H1 (cell line): Measurements from ENCODE around the gene MID1. TPM values are rescaled to one million over a fixed set of nuclear protein-coding genes. Genes with fewer than 3 reads are reported as not detected.

ENCODE experiments used
- CTCF ChIA-PET: fragments of 300-600 bp; sonication (Branson Sonifier 250); formaldehyde crosslinking; loops from one replicate; lab custom pipeline; 2021; ENCODE audit not compliant: partially characterized antibody; lab: Charles Lee
- POLR2A ChIA-PET: fragments of 300-600 bp; sonication (Branson Sonifier 250); formaldehyde crosslinking; loops from one replicate; lab custom pipeline; 2021; ENCODE audit warnings: inconsistent platforms; ENCODE audit not compliant: partially characterized antibody; lab: Charles Lee
- DNase-seq, 2 experiments: peaks; one replicate each; pipeline versions ENCODE4 v3.0.0 to v3.0.0-alpha.2; 2010 to 2022; ENCODE audit warnings: low spot score in 2 of 2, low read depth in 1 of 2, mixed read lengths in 1 of 2
- FAIRE-seq: peaks from 2 replicates; lab custom pipeline; 2011; peaks lifted over from hg19 to GRCh38; lab: Jason Lieb, UNC
- H2AFZ ChIP-seq: 2 replicates; pipeline ENCODE4 v1.8.1; 2012; ENCODE audit warnings: low read length, inconsistent platforms
- H2AK5ac ChIP-seq: 2 replicates; pipeline ENCODE4 v1.6.1; 2013; ENCODE audit warnings: low read depth, low read length
- H2BK120ac ChIP-seq: replicated peaks from 2 replicates; pipeline ENCODE3; 2013; ENCODE audit warnings: low read depth, low read length, inconsistent platforms
- H2BK12ac ChIP-seq: 2 replicates; pipeline ENCODE4 v1.6.1; 2013; ENCODE audit warnings: low read depth, low read length
- H2BK15ac ChIP-seq: 2 replicates; pipeline ENCODE4 v1.6.1; 2013; ENCODE audit warnings: low read length
- H2BK20ac ChIP-seq: 2 replicates; pipeline ENCODE4 v1.6.1; 2013; ENCODE audit warnings: low read length
- H2BK5ac ChIP-seq: 2 replicates; pipeline ENCODE4 v1.6.1; 2013; ENCODE audit warnings: low read depth, low read length
- H3K14ac ChIP-seq: 2 replicates; pipeline ENCODE4 v1.6.1; 2013; ENCODE audit warnings: inconsistent platforms; ENCODE audit not compliant: insufficient read length
- H3K18ac ChIP-seq: 2 replicates; pipeline ENCODE4 v1.6.1; 2013; ENCODE audit warnings: low read length; ENCODE audit errors: extremely low read depth
- H3K23ac ChIP-seq: 2 replicates; pipeline ENCODE4 v1.6.1; 2013; ENCODE audit warnings: inconsistent platforms; ENCODE audit not compliant: insufficient read length
- H3K23me2 ChIP-seq: 2 replicates; pipeline ENCODE4 v1.6.1; 2013; ENCODE audit warnings: low read depth, low read length
- H3K27ac ChIP-seq: 2 replicates; pipeline ENCODE4 v1.6.1; 2011; ENCODE audit warnings: low read depth, low read length, inconsistent platforms
- H3K27me3 ChIP-seq, 4 experiments: replicated peaks in 1 of 4; 1 replicate in 1 of 4; 2 replicates in 3 of 4; pipeline versions ENCODE4 v1.6.1 to v1.8.1; 2011 to 2013; ENCODE audit warnings: low read length in 3 of 4, mild to moderate bottlenecking in 3 of 4, inconsistent platforms in 2 of 4, mixed read lengths in 2 of 4, moderate library complexity in 1 of 4; ENCODE audit not compliant: control insufficient read depth in 3 of 4, insufficient read depth in 3 of 4; ENCODE audit errors: extremely low read depth in 1 of 4
- H3K36me3 ChIP-seq, 4 experiments: 2 replicates each; pipeline versions ENCODE4 v1.6.1 to v1.8.1; 2011 to 2013; ENCODE audit warnings: mild to moderate bottlenecking in 4 of 4, low read length in 3 of 4, moderate library complexity in 2 of 4, control low read depth in 1 of 4, inconsistent platforms in 1 of 4; ENCODE audit not compliant: insufficient read depth in 4 of 4, control insufficient read depth in 2 of 4
- H3K4ac ChIP-seq: replicated peaks from 2 replicates; pipeline ENCODE3; 2013; ENCODE audit warnings: low read length, low read depth, mixed read lengths, inconsistent platforms; ENCODE audit not compliant: insufficient read length
- H3K4me1 ChIP-seq, 4 experiments: replicated peaks in 1 of 4; 1 replicate in 1 of 4; 2 replicates in 3 of 4; pipeline versions ENCODE4 v1.6.1 to v1.8.1; 2011 to 2013; ENCODE audit warnings: low read length in 3 of 4, inconsistent platforms in 2 of 4, mixed read lengths in 1 of 4; ENCODE audit not compliant: insufficient read depth in 4 of 4, control insufficient read depth in 3 of 4
- H3K4me2 ChIP-seq, 2 experiments: 2 replicates each; pipeline versions ENCODE4 v1.6.1 to v1.8.1; 2011 to 2013; ENCODE audit warnings: low read depth in 2 of 2, low read length in 2 of 2, control low read depth in 1 of 2, inconsistent platforms in 1 of 2, mild to moderate bottlenecking in 1 of 2; ENCODE audit not compliant: insufficient read depth in 1 of 2
- H3K4me3 ChIP-seq, 4 experiments: fragments of 200-600, 300-600 bp in 1 of 4; sonication (generic), shearing (Covaris generic), sonication (Bioruptor Twin) in 1 of 4; 2 replicates each; pipeline versions ENCODE4 v1.5.1 to v1.8.1; 2011 to 2016; ENCODE audit warnings: low read length in 4 of 4, low read depth in 3 of 4, control low read depth in 2 of 4, inconsistent platforms in 2 of 4, mild to moderate bottlenecking in 2 of 4, mixed read lengths in 1 of 4, moderate library complexity in 1 of 4; ENCODE audit not compliant: insufficient read depth in 2 of 4; ENCODE audit errors: extremely low read depth in 1 of 4
- H3K56ac ChIP-seq: replicated peaks from 2 replicates; pipeline ENCODE3; 2013; ENCODE audit warnings: low read depth, mild to moderate bottlenecking, mixed read lengths, low read length, inconsistent platforms; ENCODE audit not compliant: insufficient read length
- H3K79me1 ChIP-seq: 2 replicates; pipeline ENCODE4 v1.6.1; 2013; ENCODE audit warnings: low read depth, low read length, control low read depth
- H3K79me2 ChIP-seq, 2 experiments: 2 replicates each; pipeline versions ENCODE4 v1.6.1 to v1.8.1; 2012 to 2013; ENCODE audit warnings: low read length in 2 of 2, mild to moderate bottlenecking in 2 of 2, inconsistent platforms in 1 of 2; ENCODE audit not compliant: insufficient read depth in 2 of 2, control insufficient read depth in 1 of 2
- H3K9ac ChIP-seq, 4 experiments: replicated peaks in 1 of 4; 1 replicate in 1 of 4; 2 replicates in 3 of 4; pipeline versions ENCODE4 v1.6.1 to v1.8.1; 2011 to 2013; ENCODE audit warnings: low read depth in 3 of 4, low read length in 3 of 4, control low read depth in 2 of 4, mild to moderate bottlenecking in 2 of 4, moderate library complexity in 2 of 4, inconsistent platforms in 1 of 4; ENCODE audit errors: extremely low read depth in 1 of 4
- H3K9me3 ChIP-seq, 2 experiments: 2 replicates each; pipeline versions ENCODE4 v1.6.1 to v1.8.1; 2012 to 2013; ENCODE audit warnings: mild to moderate bottlenecking in 2 of 2, moderate library complexity in 2 of 2, control low read depth in 1 of 2, inconsistent platforms in 1 of 2, low read depth in 1 of 2, low read length in 1 of 2, mixed read lengths in 1 of 2; ENCODE audit not compliant: insufficient read depth in 2 of 2
- H4K20me1 ChIP-seq, 2 experiments: replicated peaks in 1 of 2; 2 replicates each; pipeline versions ENCODE3 to v1.8.1; 2011 to 2013; ENCODE audit warnings: inconsistent platforms in 2 of 2, low read length in 2 of 2, mild to moderate bottlenecking in 1 of 2; ENCODE audit not compliant: insufficient read depth in 2 of 2, control insufficient read depth in 1 of 2
- H4K5ac ChIP-seq: 2 replicates; pipeline ENCODE4 v1.6.1; 2013; ENCODE audit warnings: low read length, low read depth, mixed read lengths, inconsistent platforms; ENCODE audit not compliant: insufficient read length
- H4K8ac ChIP-seq: 2 replicates; pipeline ENCODE4 v1.8.0; 2013; ENCODE audit warnings: mild to moderate bottlenecking, moderate library complexity, low read length, inconsistent platforms; ENCODE audit not compliant: insufficient read depth; ENCODE audit errors: extremely low read depth
- H4K91ac ChIP-seq: replicated peaks from 2 replicates; pipeline ENCODE3; 2013; ENCODE audit warnings: low read length, mixed read lengths, inconsistent platforms; ENCODE audit not compliant: insufficient read length
- CHD2 ChIP-seq: IDR thresholded peaks from 2 replicates; pipeline ENCODE4 v1.6.1; 2012; ENCODE audit warnings: low read length, improper control_type of control experiment
- HDAC2 ChIP-seq, 2 experiments: fragments of 300-600 bp in 1 of 2; sonication (generic) in 1 of 2; IDR thresholded peaks; 2 replicates each; pipeline ENCODE4 v1.6.1; 2011 to 2012; ENCODE audit warnings: low read depth in 2 of 2, low read length in 2 of 2, mild to moderate bottlenecking in 2 of 2, moderate library complexity in 2 of 2, borderline replicate concordance in 1 of 2, inconsistent platforms in 1 of 2
- RAD21 ChIP-seq, 2 experiments: IDR thresholded peaks in 1 of 2; conservative IDR thresholded peaks in 1 of 2; 2 replicates each; pipeline ENCODE4 v1.6.1; 2011; ENCODE audit warnings: low read depth in 2 of 2, low read length in 2 of 2, improper control_type of control experiment in 1 of 2, inconsistent platforms in 1 of 2, mild to moderate bottlenecking in 1 of 2, moderate library complexity in 1 of 2
- SIX5 ChIP-seq: IDR thresholded peaks from 2 replicates; pipeline ENCODE4 v1.6.1; 2011; ENCODE audit warnings: mild to moderate bottlenecking, low read depth, low read length
- SP4 ChIP-seq: IDR thresholded peaks from 2 replicates; pipeline ENCODE4 v1.6.1; 2012; ENCODE audit warnings: low read length, inconsistent platforms
- USF2 ChIP-seq: IDR thresholded peaks from 2 replicates; pipeline ENCODE4 v1.6.1; 2011; ENCODE audit warnings: low read length, improper control_type of control experiment
- YY1 ChIP-seq: IDR thresholded peaks from 2 replicates; pipeline ENCODE4 v1.6.1; 2011; ENCODE audit warnings: low read depth, mild to moderate bottlenecking, low read length
- polyA plus RNA-seq, 7 experiments: library from polyadenylated mRNA; depleted of rRNA in 3 of 7; stranded (reverse) in 5 of 7; unstranded in 2 of 7; fragments of >200 nt in 5 of 7; fragments of 200-250 nt in 2 of 7; gene quantifications; 1 replicate in 5 of 7; 2 replicates in 1 of 7; 4 replicates in 1 of 7; pipeline versions ENCODE4 v1.2.1 to v1.2.3, GENCODE V29; 2011 to 2013; ENCODE audit warnings: missing spikeins in 2 of 7, mixed read lengths in 2 of 7
- total RNA-seq: library from RNA; stranded (reverse); fragmentation: NEBNext Ultra II Directional; extraction: Animal tissue kit (Norgen Biotek cat#: 25700); gene quantifications from 2 replicates; pipeline ENCODE4 v1.2.1, GENCODE V29; 2021
- TF ChIP-seq, protein P1 (sequence below): IDR thresholded peaks from 2 replicates; pipeline ENCODE4 v1.6.1; 2012; ENCODE audit warnings: inconsistent platforms

MID1 gene
- total and polyA plus RNA-seq, 2 of the 8 experiments (the other 6 are each of a cell fraction or from before 2014, with no cell fraction given): 12.9 to 54.3 TPM

GRCh38 chrX:10470009-10470408 lies 150.4 kb downstream of the MID1 start:
- no peak overlapping the region for H3K9ac ChIP-seq
- H4K91ac ChIP-seq: no peak overlapping the region

More at GRCh38 chrX:10470009-10470408, 150.4 kb downstream of the MID1 start:
- no peak overlapping the region for H3K14ac ChIP-seq
- no peak overlapping the region for H2AK5ac ChIP-seq
- H3K23me2 ChIP-seq: no peaks in the 10 kb centered on the region; the same call in 1 of the 2 replicates
- no peak overlapping the region for H2AFZ ChIP-seq
- DNase-seq (no peak), FAIRE-seq (no peak)
- H3K4ac ChIP-seq: no peak overlapping the region
- H3K27ac ChIP-seq: no peak overlapping the region
- no peak overlapping the region for H2BK120ac ChIP-seq
- no peaks in the 10 kb centered on the region for H3K9me3 ChIP-seq
- H3K56ac ChIP-seq: no peak overlapping the region
- H3K79me2 ChIP-seq: no peaks in the 10 kb centered on the region
- no peak overlapping the region for H3K23ac ChIP-seq
- H3K27me3 ChIP-seq: no peaks in the 10 kb centered on the region
- no peak overlapping the region for H4K5ac ChIP-seq
- H3K4me1 ChIP-seq: 0 out of 7 replicates have a peak, but pooled peaks cover 0 to 3% (median 0%) of the 10 kb centered on the region in 4 experiments
- no peak overlapping the region for H3K18ac ChIP-seq
- H3K79me1 ChIP-seq: no peaks in the 10 kb centered on the region
- H3K36me3 ChIP-seq: peaks cover 0 to 26% (median 10%) of the 10 kb centered on the region in 4 experiments; a peak in 6 of 8 replicates
- no peak overlapping the region for H2BK12ac ChIP-seq
- no peak overlapping the region for H2BK5ac ChIP-seq
- H3K4me3 ChIP-seq: no peak overlapping the region
- POLR2A ChIA-PET: no interaction called here
- H2BK15ac ChIP-seq: no peak overlapping the region
- no peak overlapping the region for H3K4me2 ChIP-seq
- CTCF ChIA-PET: no interaction called here
- no peak overlapping the region for H2BK20ac ChIP-seq
- H4K8ac ChIP-seq: no peak overlapping the region
- no peaks in the 10 kb centered on the region for H4K20me1 ChIP-seq
- TF ChIP-seq SIX5: no peak
- no peak for TF ChIP-seq HDAC2 (IDR thresholded peaks at IDR 0.05; ENCODE audit: borderline replicate concordance in 1 of 2, low read depth in 2 of 2, low read length in 2 of 2)
- TF ChIP-seq YY1: no peak
- no peak for TF ChIP-seq USF2
- TF ChIP-seq SP4: no peak
- no peak for TF ChIP-seq RAD21 (IDR thresholded peaks at IDR 0.05 in 1 of 2, conservative IDR thresholded peaks at IDR 0.05 in 1 of 2; ENCODE audit: low read depth in 2 of 2, low read length in 2 of 2)
- TF ChIP-seq, protein P1, sequence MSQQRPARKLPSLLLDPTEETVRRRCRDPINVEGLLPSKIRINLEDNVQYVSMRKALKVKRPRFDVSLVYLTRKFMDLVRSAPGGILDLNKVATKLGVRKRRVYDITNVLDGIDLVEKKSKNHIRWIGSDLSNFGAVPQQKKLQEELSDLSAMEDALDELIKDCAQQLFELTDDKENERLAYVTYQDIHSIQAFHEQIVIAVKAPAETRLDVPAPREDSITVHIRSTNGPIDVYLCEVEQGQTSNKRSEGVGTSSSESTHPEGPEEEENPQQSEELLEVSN: no peak
- TF ChIP-seq CHD2: no peak
